ENCODE results near the gene RAB22A.
"Not testable (repeated sequence)": the region's sequence is repeated elsewhere in the genome, so short reads cannot be mapped to it uniquely, and the experiment has no call there.

RAB22A gene

DNA sequence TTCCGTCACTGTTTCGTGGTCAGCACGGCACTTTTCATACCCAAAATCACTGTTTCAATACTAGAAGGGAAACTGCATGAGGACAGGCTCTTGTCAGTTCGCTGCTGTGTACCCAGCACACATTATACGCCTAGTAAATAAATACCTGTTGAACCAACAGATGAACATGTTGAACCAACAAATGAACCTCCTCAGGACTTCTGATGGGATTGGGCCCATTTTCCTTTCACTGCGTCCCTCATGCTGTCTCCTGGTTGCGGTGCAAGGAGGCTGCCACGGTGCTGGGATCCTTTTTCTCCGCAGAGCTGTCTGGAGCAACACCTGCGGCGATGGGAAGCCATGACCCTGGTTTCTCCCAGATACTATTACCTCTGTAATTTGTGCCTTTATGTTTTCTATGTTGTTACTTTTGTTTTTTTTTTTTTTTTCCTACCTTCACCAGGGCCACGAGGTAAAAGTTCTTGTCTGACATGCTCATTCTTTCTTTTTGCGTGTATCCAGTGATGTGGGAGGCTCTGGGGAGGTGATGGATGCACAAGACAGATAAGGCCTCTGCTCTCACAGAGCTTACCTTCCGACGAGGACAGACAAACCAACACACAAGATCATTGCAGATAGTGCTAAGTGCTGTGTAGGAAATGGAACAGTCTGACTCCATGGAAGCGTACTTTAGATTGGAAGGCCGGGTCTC, 80.6 kb downstream of the RAB22A start:
- DNase-seq: no peak

DNA sequence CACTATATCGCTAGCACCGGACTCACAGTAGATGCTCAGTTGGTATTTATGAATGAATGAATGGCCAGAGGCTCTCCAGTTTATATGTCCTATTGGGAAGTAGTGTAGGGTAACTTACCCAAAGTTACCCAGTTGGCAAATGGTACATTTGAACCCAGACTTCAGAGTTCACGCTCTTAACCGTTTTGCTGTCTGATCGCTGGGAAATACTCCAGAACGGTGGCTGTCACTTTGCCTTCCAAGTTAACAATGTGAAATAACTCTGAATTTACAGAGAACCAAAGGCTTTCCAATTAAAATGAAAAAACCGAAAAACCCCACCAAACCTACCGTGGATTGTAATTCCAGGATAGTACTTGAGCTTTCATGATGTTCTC, 81.1 kb downstream of the RAB22A start:
- DNase-seq: no peak

DNA sequence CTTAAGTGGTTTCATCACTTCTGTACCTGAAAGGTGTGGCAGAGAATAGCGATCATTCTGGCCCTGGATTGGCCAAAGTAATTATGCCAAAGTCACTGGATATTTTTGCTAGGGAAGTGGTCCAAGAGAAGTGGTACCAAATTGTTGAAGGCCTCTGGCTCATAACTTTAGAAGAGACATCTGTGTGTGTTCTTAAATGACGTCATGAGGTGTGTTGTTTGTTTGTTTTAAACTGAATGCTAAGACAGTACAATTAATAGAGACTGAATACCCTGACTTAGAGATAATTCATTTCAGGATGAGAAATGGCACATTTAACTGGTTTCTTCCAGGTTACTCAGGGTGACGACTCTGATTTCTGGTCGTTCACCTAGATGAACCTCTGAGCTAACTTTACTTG, 82.8 kb downstream of the RAB22A start:
- DNase-seq: no peak

DNA sequence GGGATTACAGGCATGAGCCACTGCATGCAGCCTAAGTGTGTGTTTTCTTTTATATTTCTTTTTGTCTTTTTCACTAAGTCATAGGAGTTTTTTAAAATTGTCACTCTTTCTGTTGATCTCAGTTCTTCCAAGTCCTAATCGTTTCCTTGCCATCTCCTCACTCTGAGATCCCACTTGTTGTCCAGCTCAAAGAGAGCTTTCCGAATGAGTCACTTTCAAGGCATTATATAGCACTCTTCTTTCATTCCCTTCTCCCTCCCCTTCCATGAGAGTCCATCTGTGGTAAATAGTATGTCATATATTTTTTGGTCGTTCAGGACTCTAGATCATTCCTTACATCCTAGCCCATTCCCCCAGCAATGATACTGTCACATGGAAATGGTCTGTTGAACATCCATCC, 83.8 kb downstream of the RAB22A start:
- DNase-seq: no peak

DNA sequence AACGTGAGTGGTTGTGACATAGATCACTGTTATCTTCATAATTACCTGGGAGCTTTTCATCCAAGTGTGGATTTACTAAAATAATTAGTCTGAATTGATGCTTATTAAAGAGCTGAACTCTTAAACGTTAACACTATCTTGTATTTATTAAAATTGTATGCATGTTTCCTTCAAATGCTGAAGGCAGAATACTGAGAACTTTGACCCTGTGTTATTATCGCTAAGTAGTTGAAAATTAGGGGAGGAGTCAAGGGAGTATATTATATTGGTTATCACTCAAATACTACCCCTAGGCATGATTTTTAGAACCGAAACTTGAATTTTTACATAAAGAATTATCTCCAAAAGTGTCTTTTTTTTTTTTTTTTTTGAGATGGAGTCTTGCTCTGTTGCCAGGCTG, 85.3 kb downstream of the RAB22A start:
- DNase-seq: no peak

DNA sequence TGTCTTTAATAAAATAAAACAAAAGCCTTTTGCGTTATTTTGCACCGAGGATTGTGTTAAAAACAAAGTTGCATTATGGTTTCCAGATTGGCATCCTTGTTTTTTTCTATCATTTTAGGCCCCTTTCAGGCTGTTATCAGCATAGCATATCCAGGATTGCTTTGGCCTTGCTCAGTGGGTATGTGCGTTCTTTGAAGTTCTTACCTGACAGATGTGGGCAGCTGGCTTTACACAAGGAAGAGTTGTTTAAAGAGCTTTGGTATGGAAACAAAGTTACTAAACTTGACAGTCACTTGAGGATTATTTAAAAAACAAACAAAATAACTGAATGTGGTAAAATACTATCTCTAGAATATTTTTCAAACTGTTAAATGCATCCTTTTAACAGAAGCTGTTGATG, 86.1 kb downstream of the RAB22A start:
- no peak for DNase-seq

DNA sequence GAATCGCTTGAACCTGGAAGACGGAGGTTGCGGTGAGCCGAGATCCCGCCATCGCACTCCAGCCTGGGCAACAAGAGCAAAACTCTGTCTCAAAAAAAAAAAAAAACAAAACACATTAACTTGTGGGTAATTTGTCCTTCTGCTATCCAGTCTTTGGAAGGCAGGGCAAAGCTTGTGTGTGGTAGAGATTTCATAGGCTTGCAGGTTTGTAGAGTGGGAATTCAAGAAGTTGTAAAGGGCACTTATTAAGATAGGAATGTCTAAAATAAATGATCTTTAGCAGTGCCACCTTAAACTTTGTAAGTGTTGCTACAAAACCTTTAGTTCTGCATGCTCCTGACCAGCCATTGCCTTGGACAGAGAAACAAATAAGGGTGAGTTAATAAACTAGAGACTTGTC, 87.9 kb downstream of the RAB22A start:
- no peak for DNase-seq

DNA sequence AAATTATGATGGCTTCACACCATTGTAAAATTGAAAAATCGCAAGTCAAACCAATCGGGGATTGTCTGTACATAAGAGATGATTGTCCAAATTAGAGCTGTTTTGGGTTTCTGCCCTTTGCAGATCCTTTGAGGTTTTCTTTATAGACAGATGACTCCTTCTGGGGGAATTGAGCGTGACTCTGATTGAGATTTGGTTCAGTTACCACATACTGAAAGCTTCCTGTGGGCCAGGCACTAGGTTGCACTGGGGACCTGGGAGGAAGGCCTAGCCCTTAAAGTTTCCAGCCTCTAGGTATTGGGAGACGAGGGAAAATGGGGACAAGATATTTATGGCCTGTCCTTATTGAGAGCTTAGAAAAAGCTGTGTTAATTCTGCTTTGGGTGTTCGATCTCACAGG, 88.7 kb downstream of the RAB22A start:
- no peak for DNase-seq

DNA sequence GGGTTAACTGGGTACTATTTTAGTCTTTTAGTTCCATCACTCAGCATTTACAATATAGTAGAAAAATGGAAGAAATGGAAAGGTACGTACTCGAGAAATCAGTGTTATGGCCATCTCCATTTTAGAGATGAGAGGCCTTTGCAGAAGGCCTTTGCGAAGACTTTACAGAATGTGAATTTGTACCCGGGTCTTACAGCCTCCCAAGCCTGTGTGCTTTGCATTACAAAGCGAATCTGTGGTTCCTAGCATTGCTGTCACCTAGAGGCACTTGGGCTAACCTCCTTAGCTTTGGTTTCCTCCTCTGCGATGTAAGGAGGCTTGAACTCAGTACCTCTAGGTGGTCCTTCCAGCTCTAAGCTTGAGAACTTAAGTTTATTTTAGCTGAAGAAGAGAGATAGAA, 90.4 kb downstream of the RAB22A start:
- no peak for DNase-seq

DNA sequence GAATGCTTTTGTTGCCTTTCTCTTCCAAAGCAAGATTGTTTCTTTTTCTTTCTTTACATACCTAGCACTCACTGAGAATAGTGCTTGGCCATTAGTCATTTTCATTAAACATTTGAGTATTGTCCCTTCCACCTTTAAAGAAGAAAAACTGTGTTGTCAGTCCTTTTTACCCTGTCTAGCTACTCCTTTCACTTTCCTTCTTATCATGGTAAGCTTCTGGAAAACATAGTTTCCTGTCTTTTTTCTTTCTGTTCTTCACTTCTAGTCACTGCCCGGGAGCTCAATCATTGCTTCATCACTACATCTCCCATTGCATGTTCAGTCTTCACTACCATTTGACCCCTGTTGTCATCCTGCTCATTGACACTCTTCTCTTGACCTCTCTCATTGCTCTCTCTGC, 91.6 kb downstream of the RAB22A start:
- DNase-seq: no peak

DNA sequence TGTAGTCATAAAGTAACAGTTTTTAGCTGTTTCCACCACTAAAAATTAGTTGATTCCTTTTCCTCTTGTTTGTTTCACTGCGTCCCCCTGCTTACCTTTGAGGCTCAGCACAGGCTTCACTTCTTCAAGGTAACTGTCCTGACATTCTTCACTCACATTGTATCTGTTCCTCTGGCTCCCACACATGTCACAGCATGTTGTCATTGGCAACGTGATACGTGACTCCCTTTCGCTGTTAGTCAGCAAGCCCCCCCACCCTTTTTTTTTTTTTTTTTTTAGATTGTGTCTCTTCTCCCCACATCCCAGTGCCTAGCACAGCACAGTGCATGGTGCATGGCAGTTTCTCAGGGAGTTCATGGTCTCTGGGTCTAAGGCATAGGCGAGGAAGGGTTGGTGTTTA, 92.8 kb downstream of the RAB22A start:
- no peak for DNase-seq

DNA sequence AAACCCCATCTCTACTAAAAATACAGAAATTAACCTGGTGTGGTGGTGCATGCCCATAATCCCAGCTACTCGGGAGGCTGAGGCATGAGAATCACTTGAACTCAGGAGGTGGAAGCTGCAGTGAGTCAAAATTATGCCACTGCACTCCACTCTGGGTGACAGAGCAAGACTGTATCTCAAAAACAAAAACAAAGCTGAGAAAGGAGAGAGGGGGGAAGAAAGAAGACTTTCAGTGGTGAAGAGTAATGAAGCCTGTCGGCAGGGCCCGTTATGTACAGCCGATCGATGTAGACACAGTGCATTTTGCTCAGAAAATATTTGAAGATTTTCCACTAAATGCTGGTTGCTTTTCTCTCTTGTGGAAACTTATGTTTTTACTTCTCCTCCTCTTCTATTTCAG, 93.3 kb downstream of the RAB22A start:
- DNase-seq: no peak

DNA sequence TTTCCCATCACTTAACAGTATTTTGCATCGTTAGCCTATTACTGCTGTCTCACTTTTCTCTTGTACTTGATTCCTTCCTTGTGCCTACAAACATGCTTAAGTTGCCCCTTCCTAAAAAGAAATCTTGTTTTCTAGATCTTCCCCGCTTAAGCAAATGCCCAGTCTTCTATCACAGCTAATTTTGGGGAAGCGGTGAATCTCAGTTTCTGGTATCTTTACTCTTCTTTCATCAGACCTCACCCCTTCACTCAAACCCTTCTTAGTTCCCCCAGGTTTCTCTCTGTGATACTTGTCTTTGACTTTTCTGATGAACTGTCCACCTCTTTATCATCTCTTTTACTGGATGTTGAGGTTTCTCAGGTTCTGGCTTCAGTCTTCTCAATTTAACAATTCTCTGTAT, 93.8 kb downstream of the RAB22A start:
- DNase-seq: no peak

DNA sequence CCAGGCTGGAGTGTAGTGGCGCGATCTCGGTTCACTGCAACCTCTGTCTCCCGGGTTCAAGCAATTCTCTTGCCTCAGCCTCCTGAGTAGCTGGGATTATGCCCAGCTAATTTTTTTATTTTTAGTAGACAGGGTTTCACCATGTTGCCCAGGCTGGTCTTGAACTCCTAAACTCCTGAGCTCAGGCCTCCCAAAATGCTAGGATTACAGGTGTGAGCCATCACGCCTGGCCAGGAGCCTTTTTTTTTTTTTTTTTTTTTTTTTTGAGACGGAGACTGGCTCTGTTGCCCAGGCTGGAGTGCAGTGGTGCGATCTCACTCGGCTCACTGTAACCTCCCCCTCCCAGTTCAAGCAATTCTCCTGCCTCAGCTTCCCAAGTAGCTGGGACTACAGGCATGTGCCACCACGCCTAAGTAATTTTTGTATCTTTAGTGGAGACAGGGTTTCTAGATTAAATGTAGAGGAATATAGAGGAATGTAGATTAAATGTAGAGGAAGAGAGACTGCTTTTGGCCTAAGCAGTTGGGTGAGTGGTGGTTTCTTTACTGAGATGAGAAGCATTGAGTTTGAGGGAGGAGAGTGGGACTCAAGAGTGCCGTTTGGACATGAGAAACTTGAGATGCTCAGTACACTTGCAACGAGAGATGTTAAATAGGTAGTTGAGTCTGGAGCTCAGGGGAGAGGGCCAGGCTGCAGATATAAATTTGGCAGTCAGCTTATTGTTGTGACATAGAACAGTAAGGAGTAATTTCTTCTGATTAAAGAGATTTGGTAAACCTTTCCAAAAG, 96.2 kb downstream of the RAB22A start:
- DNase-seq: no peak

DNA sequence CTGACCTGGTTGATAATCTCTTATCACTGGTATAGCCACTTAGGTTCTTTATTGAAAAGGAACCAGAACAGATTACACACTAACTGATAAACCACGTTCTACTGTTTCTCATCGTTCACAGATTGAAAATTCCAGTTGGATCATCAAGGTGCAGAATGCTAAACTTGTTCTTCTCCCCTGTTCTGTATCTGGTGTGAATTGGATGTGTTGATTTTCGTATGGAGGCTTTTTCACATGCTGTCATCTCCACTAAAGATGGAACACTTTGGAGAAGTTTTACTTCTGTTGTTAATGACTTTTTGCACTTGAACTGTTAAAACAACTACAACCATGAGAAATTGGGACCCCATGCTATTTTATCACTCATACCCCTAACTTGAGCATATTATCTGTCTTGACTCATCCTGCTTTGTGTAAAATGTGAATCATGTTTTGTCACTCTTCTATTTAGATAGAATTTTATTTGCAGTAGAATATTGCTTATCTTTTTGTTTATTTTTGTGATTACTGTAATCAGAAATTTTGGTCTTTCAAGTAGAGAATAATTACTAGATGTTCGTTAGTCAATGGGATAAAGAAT, 97.0 kb downstream of the RAB22A start:
- DNase-seq: no peak

DNA sequence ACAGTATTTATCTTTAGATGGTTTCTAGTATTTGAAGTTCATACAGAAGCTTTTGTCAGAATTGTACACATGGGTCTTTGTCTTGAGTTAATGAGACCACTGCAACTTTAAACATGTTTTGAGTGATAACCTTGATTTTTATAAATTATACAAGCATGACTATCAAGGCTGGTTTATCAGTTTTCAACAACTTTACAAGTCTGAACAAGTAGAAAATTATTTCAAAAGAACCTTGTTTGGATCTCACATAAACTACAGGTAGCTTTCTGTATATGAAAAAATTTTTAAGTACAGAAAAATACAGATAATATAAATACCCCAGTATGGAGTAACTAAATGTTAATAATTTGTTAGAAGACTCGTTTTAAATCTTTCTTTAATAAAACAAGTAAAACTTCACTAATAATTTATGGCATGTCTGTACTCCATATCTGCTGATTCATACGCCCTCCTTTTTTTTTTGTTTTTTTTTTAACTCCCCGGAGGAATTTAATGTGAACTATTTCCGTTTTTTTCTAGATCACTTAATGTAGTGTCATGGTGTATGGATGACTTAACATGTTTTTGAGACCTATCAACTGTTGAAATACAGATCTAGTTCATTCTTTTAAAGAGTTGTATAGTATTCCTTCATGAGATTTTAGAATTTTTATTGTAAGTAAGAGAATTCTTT, 97.8 kb downstream of the RAB22A start:
- DNase-seq: no peak

DNA sequence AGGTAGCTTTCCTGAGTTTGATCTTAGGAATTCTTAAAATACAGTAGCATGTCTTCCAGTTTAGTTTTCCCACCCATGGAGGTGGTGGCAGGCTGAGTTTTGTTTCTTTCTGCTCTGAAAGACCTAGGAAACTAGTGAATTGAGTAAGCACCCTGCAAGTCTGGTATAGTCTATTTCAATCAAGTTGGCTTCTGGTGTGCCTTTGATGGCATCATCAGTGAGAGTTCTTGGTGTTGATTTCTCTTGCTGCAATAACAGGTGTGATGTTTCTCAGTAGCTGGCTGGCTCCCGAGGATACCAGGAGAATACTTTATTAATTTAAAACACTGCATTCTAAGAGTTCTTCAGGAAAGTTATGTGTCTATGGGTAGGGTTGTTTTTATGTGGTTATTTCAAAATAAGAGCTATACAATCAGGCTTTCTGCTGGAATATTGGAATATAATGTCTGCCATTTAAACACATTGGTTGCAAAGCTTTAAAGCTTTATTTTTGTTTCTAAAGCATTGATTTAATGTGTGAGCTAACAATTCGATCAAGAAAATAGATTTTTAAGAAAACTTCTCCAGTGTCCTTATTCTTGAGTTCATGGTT, 98.5 kb downstream of the RAB22A start:
- DNase-seq: no peak

DNA sequence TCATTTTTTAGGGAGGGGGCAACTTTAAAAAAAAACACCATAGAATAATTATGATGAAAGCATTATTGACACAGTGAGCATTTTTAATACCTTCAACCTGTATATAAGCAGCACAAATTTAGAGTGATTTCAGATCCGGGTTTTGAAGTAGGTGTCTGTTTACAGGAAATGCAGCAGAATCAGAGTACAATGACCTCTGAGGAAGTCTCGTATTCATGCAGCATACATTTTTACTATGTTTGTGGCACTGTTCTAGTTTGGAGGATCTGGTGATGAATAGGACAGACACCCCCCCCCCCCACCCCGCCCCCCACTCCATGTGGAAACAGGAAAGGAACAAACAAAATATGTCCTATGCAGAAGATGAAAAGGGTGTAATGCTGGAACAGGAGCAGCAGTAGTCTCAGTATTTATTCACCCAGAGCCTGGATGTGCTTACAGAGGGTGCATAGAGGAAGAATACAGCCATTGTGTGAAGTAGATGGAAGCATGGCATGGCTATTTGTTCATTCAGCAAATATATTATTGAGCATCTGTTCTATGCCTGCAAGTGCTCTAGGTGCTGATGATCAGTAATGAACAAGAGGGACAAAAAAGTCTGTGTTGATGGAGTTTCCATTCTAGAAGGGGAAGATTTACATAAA, 99.2 kb downstream of the RAB22A start:
- no peak for DNase-seq

DNA sequence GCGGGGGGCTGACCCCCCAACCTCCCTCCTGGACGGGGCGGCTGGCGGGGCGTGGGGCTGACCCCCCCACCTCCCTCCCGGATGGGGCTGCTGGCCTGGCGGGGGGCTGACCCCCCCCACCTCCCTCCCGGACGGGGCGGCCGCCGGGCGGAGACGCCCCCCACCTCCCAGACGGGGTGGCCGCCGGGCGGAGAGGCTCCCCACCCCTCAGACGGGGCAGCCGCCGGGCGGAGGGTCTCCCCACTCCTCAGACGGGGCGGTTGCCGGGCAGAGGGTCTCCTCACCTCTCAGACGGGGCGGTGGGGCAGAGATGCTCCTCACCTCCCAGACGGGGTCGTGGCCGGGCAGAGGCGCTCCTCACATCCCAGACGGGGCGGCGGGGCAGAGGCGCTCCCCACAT, 104.7 kb downstream of the RAB22A start:
- DNase-seq: not testable (repeated sequence)

DNA sequence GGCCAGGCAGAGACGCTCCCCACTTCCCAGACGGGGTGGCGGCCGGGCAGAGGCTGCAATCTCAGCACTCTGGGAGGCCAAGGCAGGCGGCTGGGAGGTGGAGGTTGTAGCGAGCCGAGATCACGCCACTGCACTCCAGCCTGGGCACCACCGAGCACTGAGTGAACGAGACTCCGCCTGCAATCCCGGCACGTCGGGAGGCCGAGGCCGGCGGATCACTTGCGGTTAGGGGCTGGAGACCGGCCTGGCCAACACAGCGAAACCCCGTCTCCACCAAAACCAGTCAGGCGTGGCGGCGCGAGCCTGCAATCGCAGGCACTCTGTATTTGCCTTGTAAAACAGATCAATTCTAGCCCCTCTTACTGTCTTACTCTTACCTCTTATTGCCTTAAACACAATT, 105.3 kb downstream of the RAB22A start:
- not testable (repeated sequence) for DNase-seq

DNA sequence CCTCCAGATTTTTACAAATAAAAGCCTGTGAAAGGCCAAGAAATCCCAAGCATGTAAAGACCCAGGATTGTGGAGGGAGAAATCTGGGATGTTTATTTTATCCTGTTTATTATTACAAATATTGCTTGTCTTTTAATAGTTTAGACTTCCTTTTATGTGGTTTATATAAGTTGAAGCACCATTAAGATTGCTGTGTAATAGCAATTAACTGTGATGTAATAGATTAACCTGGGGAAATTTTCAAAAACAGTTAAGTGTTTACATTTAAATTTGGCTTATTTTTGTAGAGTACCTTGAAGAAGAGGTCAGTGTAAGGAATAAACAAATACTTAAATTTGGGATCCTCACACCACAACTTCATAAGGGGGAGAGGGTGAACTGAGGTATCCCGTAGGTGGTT, 106.5 kb downstream of the RAB22A start:
- no peak for DNase-seq

DNA sequence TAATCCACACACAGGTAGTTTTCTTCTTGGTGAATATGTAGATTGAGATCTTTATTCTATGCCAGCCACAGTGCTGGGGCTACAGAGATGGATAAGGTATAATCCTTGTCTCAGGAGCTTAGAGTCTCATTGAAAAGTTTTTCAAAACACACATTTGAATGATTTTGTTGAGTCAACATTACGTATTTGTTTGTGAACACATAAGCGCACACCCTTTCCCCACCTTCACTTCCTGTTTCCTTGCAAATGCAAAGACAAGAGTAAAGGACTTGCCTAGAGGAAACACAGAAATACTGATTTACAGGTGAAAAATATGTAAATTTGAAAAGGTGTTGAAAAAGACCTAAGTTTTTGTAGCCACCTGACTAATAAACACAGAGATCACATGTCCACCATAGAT, 107.3 kb downstream of the RAB22A start:
- DNase-seq: no peak

All from NCI-H146 (cell line).